Measurements from ENCODE around the gene MYO1F.

Gene MYO1F

DNA sequence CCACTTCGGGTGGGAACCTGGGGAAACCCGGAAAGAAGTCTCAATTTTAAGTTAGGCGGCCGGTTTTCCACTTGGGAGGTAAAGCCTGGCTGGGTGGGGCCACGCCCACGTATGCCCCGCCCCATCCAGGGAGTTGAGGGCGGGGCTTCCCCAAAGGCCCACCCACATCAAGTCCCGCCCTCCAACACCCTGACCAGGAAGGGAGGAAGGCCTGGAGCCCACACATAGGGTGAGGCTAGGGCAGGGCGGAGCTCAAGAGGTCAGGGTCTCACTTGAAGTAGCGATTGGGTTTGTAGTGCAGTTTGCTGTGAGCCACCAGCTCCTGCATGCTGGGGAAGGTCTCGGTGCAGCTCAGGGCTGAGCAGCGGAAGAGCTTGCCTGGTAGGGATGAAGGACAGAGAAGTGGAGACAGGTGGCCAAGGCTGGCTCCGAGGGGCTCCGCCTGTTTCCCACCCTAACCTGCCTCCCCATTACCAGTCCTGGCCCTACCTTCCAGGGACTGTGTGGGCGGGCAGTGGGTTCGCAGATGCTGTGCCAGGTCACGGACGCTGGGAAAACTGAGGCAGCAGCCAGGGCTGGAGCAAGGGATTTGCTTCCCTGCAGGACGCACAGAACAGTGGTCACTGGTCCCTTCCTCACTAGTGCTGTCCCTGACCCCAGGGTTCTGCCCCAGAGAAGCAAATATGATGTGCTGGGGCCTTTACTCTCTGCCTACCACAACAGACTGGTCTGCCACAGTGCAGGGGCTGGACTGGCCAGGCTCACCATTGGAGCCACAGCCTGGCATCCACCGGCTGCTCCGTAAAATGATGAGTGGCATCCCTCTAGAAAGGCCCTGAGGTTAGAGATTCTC lies 64.9 kb downstream of the MYO1F start:
- H3K4me3 ChIP-seq (replicated peaks; ENCODE audit: low read depth, low read length) = no peak overlapping the region
- TF ChIP-seq, protein P1, sequence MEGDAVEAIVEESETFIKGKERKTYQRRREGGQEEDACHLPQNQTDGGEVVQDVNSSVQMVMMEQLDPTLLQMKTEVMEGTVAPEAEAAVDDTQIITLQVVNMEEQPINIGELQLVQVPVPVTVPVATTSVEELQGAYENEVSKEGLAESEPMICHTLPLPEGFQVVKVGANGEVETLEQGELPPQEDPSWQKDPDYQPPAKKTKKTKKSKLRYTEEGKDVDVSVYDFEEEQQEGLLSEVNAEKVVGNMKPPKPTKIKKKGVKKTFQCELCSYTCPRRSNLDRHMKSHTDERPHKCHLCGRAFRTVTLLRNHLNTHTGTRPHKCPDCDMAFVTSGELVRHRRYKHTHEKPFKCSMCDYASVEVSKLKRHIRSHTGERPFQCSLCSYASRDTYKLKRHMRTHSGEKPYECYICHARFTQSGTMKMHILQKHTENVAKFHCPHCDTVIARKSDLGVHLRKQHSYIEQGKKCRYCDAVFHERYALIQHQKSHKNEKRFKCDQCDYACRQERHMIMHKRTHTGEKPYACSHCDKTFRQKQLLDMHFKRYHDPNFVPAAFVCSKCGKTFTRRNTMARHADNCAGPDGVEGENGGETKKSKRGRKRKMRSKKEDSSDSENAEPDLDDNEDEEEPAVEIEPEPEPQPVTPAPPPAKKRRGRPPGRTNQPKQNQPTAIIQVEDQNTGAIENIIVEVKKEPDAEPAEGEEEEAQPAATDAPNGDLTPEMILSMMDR (IDR thresholded peaks at IDR 0.05; ENCODE audit: low read length, missing control alignments) = no peak
- peak; percentile 24 for DNase-seq (ENCODE audit: low read depth)

DNA sequence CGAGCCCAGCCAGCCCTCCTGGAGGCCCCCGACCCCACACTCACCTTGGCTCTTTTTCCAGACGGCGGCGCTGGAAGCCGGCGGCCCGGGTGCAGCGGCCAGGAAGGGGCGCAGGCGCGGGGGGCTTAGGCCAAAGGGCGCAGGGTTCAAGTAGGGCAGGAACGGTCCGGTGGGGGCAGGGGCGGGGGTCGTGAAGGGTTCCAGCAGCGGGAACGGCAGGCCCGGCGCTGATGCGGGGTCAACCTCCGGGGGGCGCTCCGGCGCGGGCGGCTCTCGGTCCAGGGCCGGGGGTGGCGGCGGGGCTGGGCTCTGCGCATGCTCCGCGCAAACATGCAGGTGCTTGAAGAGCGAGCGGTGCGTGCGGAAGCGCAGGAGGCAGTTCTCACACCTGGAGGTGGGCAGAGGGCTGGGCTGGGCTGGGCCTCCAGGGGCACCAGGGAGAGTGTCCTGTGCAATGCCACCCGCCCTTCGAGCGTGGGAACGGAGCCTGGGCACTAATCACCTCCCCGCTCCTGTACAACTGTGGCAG lies 65.6 kb downstream of the MYO1F start:
- H3K4me3 ChIP-seq (replicated peaks; ENCODE audit: low read depth, low read length) = no peak overlapping the region
- TF ChIP-seq, protein P1 (IDR thresholded peaks at IDR 0.05; ENCODE audit: low read length, missing control alignments) = no peak
- no peak for DNase-seq (ENCODE audit: low read depth)

DNA sequence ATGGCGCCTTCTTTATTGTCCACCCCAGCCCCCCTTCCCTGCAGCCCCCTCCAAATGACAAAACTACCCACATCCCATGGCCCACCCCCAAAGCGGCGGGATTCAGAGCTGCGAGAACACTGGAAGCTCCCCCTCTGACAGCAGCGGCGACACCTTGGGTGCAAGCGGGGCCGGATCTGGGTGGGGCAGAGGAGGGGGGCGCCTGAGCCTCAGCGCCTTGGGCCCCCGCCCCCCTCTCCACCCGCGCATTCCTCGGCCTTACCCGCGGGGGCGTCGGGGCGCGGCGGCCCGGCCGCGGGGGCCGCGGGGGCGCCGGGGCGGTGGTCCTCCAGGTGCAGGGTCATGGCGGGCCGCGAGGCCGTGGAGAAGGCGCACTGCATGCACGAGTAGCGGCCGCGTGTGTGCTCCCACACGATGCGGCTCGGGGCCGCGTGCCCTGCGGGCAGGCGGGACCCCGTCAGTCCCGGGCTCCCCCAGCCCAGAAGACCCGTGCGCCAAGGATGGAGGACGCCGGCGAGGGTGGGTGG lies 66.6 kb downstream of the MYO1F start:
- no peak for DNase-seq (ENCODE audit: low read depth)
- H3K4me3 ChIP-seq (replicated peaks; ENCODE audit: low read depth, low read length) = no peak overlapping the region
- TF ChIP-seq, protein P1 (IDR thresholded peaks at IDR 0.05; ENCODE audit: low read length, missing control alignments) = no peak

DNA sequence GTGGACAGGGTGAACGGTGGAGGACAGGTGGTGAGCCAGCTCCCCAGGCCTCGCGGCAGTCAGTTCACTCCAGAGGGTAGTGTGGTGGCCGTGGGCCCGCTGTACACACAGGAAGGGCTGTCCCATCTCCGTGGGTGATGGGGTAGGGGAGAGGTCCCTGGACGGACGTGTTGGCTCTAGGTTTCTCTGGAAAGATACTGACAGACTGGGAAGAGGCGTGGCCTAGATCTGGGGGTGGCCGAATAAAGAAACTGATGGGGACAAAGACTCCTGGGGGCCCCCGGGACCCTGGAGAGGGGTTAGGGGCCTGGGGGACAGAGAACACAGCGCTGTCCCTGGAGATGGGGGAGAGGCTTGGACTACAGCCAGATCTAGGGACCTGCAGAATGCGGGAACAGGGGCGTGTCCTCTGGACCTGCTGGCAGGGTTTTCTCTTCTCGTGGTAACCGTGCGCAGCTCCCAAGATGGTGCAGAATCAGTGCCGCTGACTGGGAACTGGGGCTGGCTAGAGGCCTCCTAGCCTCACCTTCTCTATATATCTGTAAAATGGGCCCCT lies 70.8 kb downstream of the MYO1F start:
- no peak for DNase-seq (ENCODE audit: low read depth)
- peak overlapping the region; percentile 61 for H3K4me3 ChIP-seq (replicated peaks; ENCODE audit: low read depth, low read length)

DNA sequence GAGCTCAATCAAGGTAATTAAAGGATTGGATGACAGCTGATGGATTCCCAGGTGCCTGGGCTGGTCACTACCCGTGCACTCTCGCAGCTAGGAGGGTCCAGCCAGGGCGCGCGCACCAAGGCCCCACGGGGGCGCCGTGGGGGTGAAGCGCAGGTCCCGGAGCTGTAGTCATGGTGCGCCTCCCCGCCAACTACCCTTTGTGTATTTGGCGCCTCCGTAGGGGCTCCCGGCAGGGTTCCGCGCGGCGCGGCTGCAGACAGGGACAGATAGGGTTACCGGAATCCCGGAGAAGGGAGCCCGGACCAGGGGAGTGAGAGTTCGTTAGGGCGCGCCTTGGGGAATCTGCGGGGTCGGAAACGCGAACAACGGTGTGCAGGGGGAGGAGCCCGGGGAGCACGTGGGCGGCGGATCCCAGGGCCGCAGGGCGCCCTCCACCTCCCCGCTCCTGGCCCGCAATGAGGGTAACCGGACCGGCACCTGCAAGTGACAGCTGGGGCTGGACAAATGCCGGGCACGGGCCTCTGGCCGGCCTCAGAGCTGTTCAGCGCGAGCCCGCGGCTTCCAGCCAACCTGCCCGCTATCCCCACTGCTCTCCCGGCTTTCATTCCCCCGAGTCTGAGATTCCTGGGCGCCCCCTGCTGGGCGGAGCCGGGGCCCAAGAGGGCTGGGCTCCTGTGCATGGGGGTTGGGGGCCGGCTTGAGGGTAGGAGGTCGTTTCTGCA lies 71.4 kb downstream of the MYO1F start:
- TF ChIP-seq, protein P1 (IDR thresholded peaks at IDR 0.05; ENCODE audit: low read length, missing control alignments) = peak; percentile 76
- DNase-seq (ENCODE audit: low read depth) = peak; percentile 67

More for the DNA sequence above, 70.8 kb downstream of the MYO1F start:
- TF ChIP-seq, protein P1 (IDR thresholded peaks at IDR 0.05; ENCODE audit: low read length, missing control alignments) = no peak

DNA sequence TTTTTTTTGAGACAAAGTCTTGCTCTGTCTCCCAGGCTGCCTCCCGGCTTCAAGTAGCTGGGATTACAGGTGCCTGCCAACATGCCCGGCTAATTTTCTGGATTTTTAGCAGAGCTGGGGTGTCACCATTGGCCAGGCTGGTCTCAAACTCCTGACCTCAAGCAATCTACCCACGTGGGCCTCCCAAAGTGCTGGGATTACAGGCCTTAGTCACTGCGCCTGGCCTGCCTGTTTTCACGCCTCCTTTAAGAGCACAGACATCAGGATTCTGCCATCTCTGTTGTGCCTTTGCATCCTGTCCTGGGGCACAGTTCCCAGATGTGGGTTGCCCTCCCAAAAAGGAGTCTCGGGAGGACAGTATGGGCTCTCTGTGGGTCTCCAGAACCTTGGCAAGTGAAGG lies 72.3 kb downstream of the MYO1F start:
- DNase-seq (ENCODE audit: low read depth) = no peak
- TF ChIP-seq, protein P1 (IDR thresholded peaks at IDR 0.05; ENCODE audit: low read length, missing control alignments) = no peak
- H3K4me3 ChIP-seq (replicated peaks; ENCODE audit: low read depth, low read length) = no peak overlapping the region

More for the DNA sequence above, 71.4 kb downstream of the MYO1F start:
- H3K4me3 ChIP-seq (replicated peaks; ENCODE audit: low read depth, low read length) = peak overlapping the region; percentile 61

Measured in fibroblast of pulmonary artery (primary cell).